ENCODE data around the gene AMY2A. TPM values are rescaled to one million over a fixed set of nuclear protein-coding genes. Genes with fewer than 3 reads are reported as not detected.
"Not testable (repeated sequence)": the region's sequence is repeated elsewhere in the genome, so short reads cannot be mapped to it uniquely, and the experiment has no call there.

AMY2A gene
- total RNA-seq, 2 donors from 2014 or later = not detected

DNA sequence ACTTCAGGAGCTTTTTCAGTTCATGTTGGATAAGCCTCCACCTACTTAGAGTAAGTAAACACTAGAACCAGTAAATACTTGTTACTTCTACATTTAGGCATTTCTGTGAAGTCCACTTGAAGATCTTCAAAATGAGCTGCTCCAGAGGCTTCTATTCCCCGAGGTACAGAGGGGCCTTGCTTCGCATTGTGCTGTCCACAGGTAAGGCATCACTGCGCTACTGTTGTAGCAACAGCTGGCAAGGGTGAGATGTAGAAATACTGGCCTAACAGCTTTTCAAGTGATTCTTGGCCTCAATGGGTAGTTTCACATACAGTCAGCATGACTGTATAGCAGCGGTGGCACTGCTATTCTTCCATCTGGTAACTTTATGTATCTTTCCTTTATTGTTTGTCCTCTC is 33.7 kb downstream of the AMY2A start:
- DNase-seq; H3K36me3 Mint-ChIP-seq (ENCODE audit: insufficient read depth in 2 of 2); H3K4me3 Mint-ChIP-seq; H3K27ac Mint-ChIP-seq; H3K4me1 Mint-ChIP-seq (ENCODE audit: low read depth); H3K27me3 Mint-ChIP-seq (ENCODE audit: low read depth); H3K9me3 Mint-ChIP-seq; ATAC-seq (replicated peaks in 1 of 2): not testable (repeated sequence)

DNA sequence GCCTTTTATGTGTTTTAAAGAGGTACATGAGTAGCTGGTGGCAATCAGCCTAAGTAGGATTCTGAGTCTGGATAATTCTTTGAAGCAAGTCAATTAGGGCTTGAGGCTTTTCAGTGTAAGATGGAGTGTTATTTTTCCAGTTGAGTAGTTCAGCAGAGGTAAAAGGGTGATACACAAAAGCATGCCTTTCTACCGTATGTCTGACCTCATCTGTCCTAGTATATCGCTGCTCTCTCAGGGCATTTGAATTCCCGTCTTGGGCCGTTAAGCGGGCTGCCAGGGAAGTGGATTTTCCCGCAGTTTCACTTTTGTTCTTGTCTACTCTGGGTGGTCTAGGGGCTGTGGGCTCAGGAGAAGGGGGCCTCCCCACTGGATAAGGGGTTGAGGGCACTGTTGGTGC is 36.9 kb downstream of the AMY2A start:
- not testable (repeated sequence) for ATAC-seq (replicated peaks in 1 of 2); H3K36me3 Mint-ChIP-seq (ENCODE audit: insufficient read depth in 2 of 2); H3K4me3 Mint-ChIP-seq; H3K4me1 Mint-ChIP-seq (ENCODE audit: low read depth); H3K9me3 Mint-ChIP-seq; DNase-seq; H3K27ac Mint-ChIP-seq; H3K27me3 Mint-ChIP-seq (ENCODE audit: low read depth)

DNA sequence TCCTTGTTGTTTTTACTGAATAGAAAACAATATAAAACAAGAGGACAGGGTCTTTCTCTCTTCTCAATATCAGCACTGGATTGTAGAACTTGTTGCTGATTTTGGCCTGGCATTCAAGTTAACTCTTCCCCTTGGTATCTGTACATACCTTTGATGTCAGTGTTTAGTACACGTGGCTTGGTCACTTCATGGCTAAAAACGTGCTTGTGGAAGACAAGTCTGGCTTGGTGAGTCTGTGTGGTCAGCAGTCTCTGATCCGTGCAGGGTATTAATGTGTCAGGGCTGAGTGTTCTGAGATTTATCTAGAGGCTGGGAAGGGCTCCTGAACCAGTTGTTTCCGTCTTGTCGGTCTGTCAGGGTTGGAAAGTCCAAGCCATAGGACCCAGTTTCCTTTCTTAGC is 38.2 kb downstream of the AMY2A start, which contains the start of gene AMY1A:
TSS of gene AMY1A (plus strand) at position 301 of the 400 bp plus-strand sequence. CDS start 571 bp downstream, outside the sequence.
- not testable (repeated sequence) for H3K9me3 Mint-ChIP-seq; H3K27ac Mint-ChIP-seq; DNase-seq; ATAC-seq (replicated peaks in 1 of 2); H3K36me3 Mint-ChIP-seq (ENCODE audit: insufficient read depth in 2 of 2); H3K4me3 Mint-ChIP-seq; H3K4me1 Mint-ChIP-seq (ENCODE audit: low read depth); H3K27me3 Mint-ChIP-seq (ENCODE audit: low read depth)

Other genes with a start within 250 kb of the AMY2A start
- 10 to 100 TPM; 27.0 to 27.1 TPM for gene RNPC3, start 91.7 kb upstream of the AMY2A start, total RNA-seq
- 10 to 100 TPM; 12.9 to 14.2 TPM for gene AMY2B, start 45.8 kb upstream of the AMY2A start, total RNA-seq
- gene AMY1A, start 38.3 kb downstream of the AMY2A start, total RNA-seq = not detected
- gene AMY1B, start 78.8 kb downstream of the AMY2A start, total RNA-seq = not detected
- not detected for gene AMY1C, start 132.5 kb downstream of the AMY2A start, total RNA-seq